ENCODE results near the gene NDC80. TPM values are rescaled to one million over a fixed set of nuclear protein-coding genes. Genes with fewer than 3 reads are reported as not detected.

Gene NDC80
- total RNA-seq, 4 donors from 2014 or later = 0.63 to 3.7 (median 1.4) TPM

DNA sequence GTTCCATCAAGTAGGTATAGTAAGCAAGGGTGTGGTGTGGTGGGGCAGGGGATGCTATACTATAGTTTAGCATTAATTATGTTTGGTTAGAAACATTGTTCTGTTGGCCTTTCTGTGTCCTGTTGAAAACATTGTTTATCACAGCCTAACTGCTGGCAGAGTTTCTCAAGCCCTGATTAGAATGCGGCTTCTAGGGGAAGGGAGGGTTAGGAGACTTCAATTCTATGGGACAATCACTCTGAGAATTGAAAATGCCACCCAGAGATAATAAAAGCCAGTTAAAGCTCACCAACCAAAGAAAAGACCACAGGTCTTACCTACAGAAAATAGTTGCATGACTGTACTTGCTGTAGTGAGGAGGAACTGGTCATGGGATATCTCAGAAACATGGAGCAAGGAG lies 64.2 kb downstream of the NDC80 start:
- no peaks in the 10 kb centered on the region for H3K27me3 ChIP-seq
- WGBS, 2 donors = 69 to 84% methylated on average over 1 of the region's 1 CpG
- no peaks in the 10 kb centered on the region for H3K36me3 ChIP-seq
- peak overlapping the region in 3 of 4 donors; percentile 73 to 88 (median 82) for H3K27ac ChIP-seq
- H3K4me3 ChIP-seq = no peak overlapping the region
- H3K9me3 ChIP-seq = peaks cover 0 to 3% (median 0%) of the 10 kb centered on the region in 4 donors
- TF ChIP-seq EP300 (IDR thresholded peaks at IDR 0.05) = no peak
- TF ChIP-seq, protein P1, sequence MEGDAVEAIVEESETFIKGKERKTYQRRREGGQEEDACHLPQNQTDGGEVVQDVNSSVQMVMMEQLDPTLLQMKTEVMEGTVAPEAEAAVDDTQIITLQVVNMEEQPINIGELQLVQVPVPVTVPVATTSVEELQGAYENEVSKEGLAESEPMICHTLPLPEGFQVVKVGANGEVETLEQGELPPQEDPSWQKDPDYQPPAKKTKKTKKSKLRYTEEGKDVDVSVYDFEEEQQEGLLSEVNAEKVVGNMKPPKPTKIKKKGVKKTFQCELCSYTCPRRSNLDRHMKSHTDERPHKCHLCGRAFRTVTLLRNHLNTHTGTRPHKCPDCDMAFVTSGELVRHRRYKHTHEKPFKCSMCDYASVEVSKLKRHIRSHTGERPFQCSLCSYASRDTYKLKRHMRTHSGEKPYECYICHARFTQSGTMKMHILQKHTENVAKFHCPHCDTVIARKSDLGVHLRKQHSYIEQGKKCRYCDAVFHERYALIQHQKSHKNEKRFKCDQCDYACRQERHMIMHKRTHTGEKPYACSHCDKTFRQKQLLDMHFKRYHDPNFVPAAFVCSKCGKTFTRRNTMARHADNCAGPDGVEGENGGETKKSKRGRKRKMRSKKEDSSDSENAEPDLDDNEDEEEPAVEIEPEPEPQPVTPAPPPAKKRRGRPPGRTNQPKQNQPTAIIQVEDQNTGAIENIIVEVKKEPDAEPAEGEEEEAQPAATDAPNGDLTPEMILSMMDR (IDR thresholded peaks at IDR 0.05) = no peak
- TF ChIP-seq POLR2A (IDR thresholded peaks at IDR 0.05) = no peak
- no peak for DNase-seq (ENCODE audit: low spot score in 2 of 2)
- H3K4me1 ChIP-seq = peaks cover 0 to 18% (median 4%) of the 10 kb centered on the region in 4 donors

DNA sequence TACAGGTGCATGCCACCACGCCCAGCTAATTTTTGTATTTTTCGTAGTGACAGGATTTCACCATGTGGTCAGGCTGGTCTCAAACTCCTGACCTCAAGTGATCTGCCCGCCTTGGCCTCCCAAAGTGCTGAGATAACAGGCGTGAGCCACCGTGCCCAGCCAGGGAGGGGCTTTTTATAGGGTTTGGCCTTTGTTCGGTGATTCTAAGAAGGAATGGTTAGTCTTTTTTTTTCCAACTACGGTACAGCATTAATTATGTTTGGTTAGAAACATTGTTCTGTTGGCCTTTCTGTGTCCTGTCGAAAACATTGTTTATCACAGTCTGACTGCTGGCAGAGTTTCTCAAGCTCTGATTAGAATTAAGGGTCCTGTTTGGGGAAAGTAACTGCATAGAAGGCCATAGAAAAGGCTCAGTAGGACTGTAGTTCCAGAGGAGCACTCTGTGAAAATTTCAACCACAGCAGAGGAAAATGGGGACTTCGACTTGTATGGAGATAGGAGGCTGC lies 64.8 kb downstream of the NDC80 start:
- Histone ChIP-seq H3K4me3 (peak overlapping the region in 2 of 4 donors; percentile 6 to 15), H3K4me1 (peaks cover 0 to 23% (median 5%) of the 10 kb centered on the region in 4 donors), H3K36me3 (no peaks in the 10 kb centered on the region), H3K27ac (peak overlapping the region; percentile 35 to 88 (median 78)), H3K9me3 (no peaks in the 10 kb centered on the region), H3K27me3 (no peaks in the 10 kb centered on the region)
- DNase-seq (ENCODE audit: low spot score in 2 of 2) = no peak
- TF ChIP-seq, protein P1 (IDR thresholded peaks at IDR 0.05) = no peak
- TF ChIP-seq POLR2A (IDR thresholded peaks at IDR 0.05) = no peak
- TF ChIP-seq EP300 (IDR thresholded peaks at IDR 0.05) = no peak
- 60% methylated on average over 9 of the region's 9 CpGs for WGBS, 2 donors

DNA sequence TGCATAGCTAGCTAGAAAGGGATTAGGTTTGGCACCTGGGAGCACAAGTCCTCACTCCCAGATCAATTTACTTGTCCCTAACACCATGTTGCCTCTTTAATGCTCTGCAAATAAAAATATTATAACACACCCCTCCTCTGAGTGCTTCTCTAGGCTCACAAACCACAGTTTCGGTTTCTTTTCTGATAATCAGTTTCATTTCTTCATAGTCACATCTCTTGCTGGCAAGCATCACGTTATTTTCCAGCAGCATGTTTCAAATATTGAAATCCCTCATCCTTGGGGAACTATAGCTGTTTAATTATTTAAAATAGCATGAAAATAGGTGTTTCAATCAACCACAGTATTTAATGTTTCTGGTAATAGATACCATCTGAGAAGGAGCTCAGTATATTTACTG lies 70.3 kb downstream of the NDC80 start:
- Histone ChIP-seq H3K9me3 (no peaks in the 10 kb centered on the region), H3K4me3 (peak overlapping the region in 1 of 4 donors; percentile 10), H3K27me3 (no peaks in the 10 kb centered on the region), H3K27ac (peak overlapping the region in 2 of 4 donors; percentile 23 to 62), H3K4me1 (peaks cover 0 to 15% (median 6%) of the 10 kb centered on the region in 4 donors), H3K36me3 (no peaks in the 10 kb centered on the region)
- no peak for DNase-seq (ENCODE audit: low spot score in 2 of 2)
- TF ChIP-seq POLR2A (IDR thresholded peaks at IDR 0.05) (no peak), EP300 (IDR thresholded peaks at IDR 0.05) (peak; percentile 31 to 58)
- TF ChIP-seq, protein P1 (IDR thresholded peaks at IDR 0.05) = no peak
- WGBS, 2 donors = 4 to 17% methylated on average over 2 of the region's 2 CpGs

DNA sequence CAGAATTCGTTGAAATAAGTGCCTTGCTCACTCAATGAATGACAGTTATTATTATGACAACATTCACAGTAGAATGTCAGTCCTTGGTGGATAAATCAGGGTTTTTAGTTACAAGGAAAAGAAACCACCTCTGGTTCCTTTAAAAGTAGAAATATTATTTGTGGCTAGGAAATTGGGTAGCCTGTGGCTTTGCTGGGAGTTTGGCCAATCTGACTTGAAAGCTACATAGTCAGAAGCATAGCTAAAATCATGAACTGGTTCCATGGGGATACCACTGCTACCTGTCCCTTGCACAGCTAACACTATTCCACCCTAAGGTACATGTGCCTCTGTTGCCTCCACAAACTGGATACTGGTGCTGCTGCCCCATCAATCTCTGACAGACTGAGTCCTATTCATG lies 71.4 kb downstream of the NDC80 start:
- Histone ChIP-seq H3K9me3 (no peaks in the 10 kb centered on the region), H3K4me1 (peaks cover 0 to 13% (median 3%) of the 10 kb centered on the region in 4 donors), H3K27me3 (no peaks in the 10 kb centered on the region), H3K27ac (no peak overlapping the region), H3K4me3 (no peak overlapping the region), H3K36me3 (no peaks in the 10 kb centered on the region)
- TF ChIP-seq POLR2A (IDR thresholded peaks at IDR 0.05) (no peak), EP300 (IDR thresholded peaks at IDR 0.05) (no peak)
- TF ChIP-seq, protein P1 (IDR thresholded peaks at IDR 0.05) = no peak
- DNase-seq (ENCODE audit: low spot score in 2 of 2) = no peak
- 55 to 63% methylated on average over 1 of the region's 1 CpG for WGBS, 2 donors

DNA sequence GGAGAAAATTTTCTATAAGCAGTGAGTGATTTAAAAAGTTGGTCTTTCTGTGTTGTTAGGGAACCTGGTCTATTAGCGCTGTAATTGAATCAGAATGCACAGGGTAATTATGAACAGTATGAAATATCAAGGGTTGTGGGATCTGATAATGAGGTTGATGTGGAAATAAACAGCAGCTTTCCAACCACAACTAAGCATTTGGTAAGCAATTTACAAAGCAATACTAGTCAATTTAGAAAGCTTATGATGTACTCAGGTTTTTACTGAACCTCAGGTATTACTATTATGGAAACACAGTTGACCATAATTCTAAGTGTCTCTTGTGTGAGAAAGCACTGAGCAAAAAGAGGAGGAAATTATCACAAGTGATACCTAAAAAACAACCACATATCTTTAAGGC lies 73.2 kb downstream of the NDC80 start:
- WGBS, 2 donors = 88 to 98% methylated on average over 1 of the region's 1 CpG
- no peak for DNase-seq (ENCODE audit: low spot score in 2 of 2)
- H3K27ac ChIP-seq = no peak overlapping the region
- H3K4me3 ChIP-seq = no peak overlapping the region
- no peaks in the 10 kb centered on the region for H3K9me3 ChIP-seq
- H3K27me3 ChIP-seq = no peaks in the 10 kb centered on the region
- H3K36me3 ChIP-seq = no peaks in the 10 kb centered on the region
- TF ChIP-seq EP300 (IDR thresholded peaks at IDR 0.05) (no peak), POLR2A (IDR thresholded peaks at IDR 0.05) (no peak)
- TF ChIP-seq, protein P1 (IDR thresholded peaks at IDR 0.05) = no peak
- peaks cover 0 to 11% (median 3%) of the 10 kb centered on the region in 4 donors for H3K4me1 ChIP-seq
